Measurements from ENCODE around the gene CERS1.

The CERS1 gene

GRCh38 chr19:18940769-18941627 lies 45.0 kb upstream of the CERS1 start, which contains the start of gene HOMER3:
Gene HOMER3, minus strand, starts transcription at chr19:18941217. Its CDS starts 2,235 bp downstream, at chr19:18938982.
- Histone ChIP-seq H3K23ac (ENCODE audit: low read length) (no peak within 1 kb of the TSS), H4K5ac (ENCODE audit: low read length) (no peak within 1 kb of the TSS), H3K56ac (ENCODE audit: low read length) (peak within 1 kb of the TSS; percentile 85), H2BK120ac (ENCODE audit: low read depth, low read length) (peak within 1 kb of the TSS; percentile 54), H3K18ac (ENCODE audit: low read length) (peak within 1 kb of the TSS; percentile 91), H4K8ac (ENCODE audit: low read depth, low read length) (no peak within 1 kb of the TSS), H3K4me3 (ENCODE audit: low read length) (peak within 1 kb of the TSS; percentile 34), H3K36me3 (ENCODE audit: control insufficient read depth, insufficient read depth, low read length) (no peaks in the 10 kb centered on the region), H3K79me2 (ENCODE audit: control insufficient read depth, insufficient read depth, low read length) (no peaks in the 10 kb centered on the region), H3K27ac (ENCODE audit: low read depth, low read length) (no peak within 1 kb of the TSS), H2AK5ac (ENCODE audit: low read length) (no peak within 1 kb of the TSS), H2BK15ac (replicated peaks; ENCODE audit: low read depth) (no peak within 1 kb of the TSS), H2BK5ac (ENCODE audit: low read length) (no peak within 1 kb of the TSS), H3K4ac (ENCODE audit: low read depth, low read length) (peak within 1 kb of the TSS; percentile 96), H3K27me3 (ENCODE audit: insufficient read depth, low read length, poor library complexity) (peaks cover 5% of the 10 kb centered on the region), H3K4me2 (ENCODE audit: low read length) (peak within 1 kb of the TSS; percentile 54), H3K4me1 (ENCODE audit: control insufficient read depth, low read depth, low read length) (no peaks in the 10 kb centered on the region), H3K9ac (ENCODE audit: low read length) (peak within 1 kb of the TSS; percentile 63), H3K79me1 (ENCODE audit: low read length) (no peaks in the 10 kb centered on the region)
- peak; percentile 53 for DNase-seq
- no CpG with 5 or more reads among the region's 81 CpGs for WGBS (ENCODE audit: extremely low coverage, insufficient coverage, low lambda C conversion rate)

- Histone ChIP-seq H3K4ac (ENCODE audit: low read depth, low read length) (peak overlapping the region; percentile 96), H3K36me3 (ENCODE audit: control insufficient read depth, insufficient read depth, low read length) (no peaks in the 10 kb centered on the region), H3K4me3 (ENCODE audit: low read length) (peak overlapping the region; percentile 34), H3K4me1 (ENCODE audit: control insufficient read depth, low read depth, low read length) (no peaks in the 10 kb centered on the region), H4K5ac (ENCODE audit: low read length) (no peak overlapping the region), H2BK120ac (ENCODE audit: low read depth, low read length) (no peak overlapping the region), H3K79me2 (ENCODE audit: control insufficient read depth, insufficient read depth, low read length) (no peaks in the 10 kb centered on the region), H3K9ac (ENCODE audit: low read length) (peak overlapping the region; percentile 63), H3K56ac (ENCODE audit: low read length) (peak overlapping the region; percentile 85), H2BK15ac (replicated peaks; ENCODE audit: low read depth) (no peak overlapping the region), H3K23ac (ENCODE audit: low read length) (peak overlapping the region; percentile 89), H3K27me3 (ENCODE audit: insufficient read depth, low read length, poor library complexity) (peaks cover 5% of the 10 kb centered on the region), H2BK5ac (ENCODE audit: low read length) (no peak overlapping the region), H3K27ac (ENCODE audit: low read depth, low read length) (no peak overlapping the region), H3K4me2 (ENCODE audit: low read length) (peak overlapping the region; percentile 54), H3K18ac (ENCODE audit: low read length) (peak overlapping the region; percentile 91), H3K79me1 (ENCODE audit: low read length) (no peaks in the 10 kb centered on the region), H4K8ac (ENCODE audit: low read depth, low read length) (no peak overlapping the region), H2AK5ac (ENCODE audit: low read length) (no peak overlapping the region)
- WGBS (ENCODE audit: extremely low coverage, insufficient coverage, low lambda C conversion rate) = no CpG with 5 or more reads among the region's 47 CpGs
- DNase-seq = no peak
Measured at GRCh38 chr19:18939922-18940768, 44.2 kb upstream of the CERS1 start.

- Histone ChIP-seq H3K4ac (ENCODE audit: low read depth, low read length) (no peak overlapping the region), H2BK120ac (ENCODE audit: low read depth, low read length) (no peak overlapping the region), H4K5ac (ENCODE audit: low read length) (no peak overlapping the region), H2AK5ac (ENCODE audit: low read length) (no peak overlapping the region), H3K27ac (ENCODE audit: low read depth, low read length) (no peak overlapping the region), H4K8ac (ENCODE audit: low read depth, low read length) (no peak overlapping the region), H3K36me3 (ENCODE audit: control insufficient read depth, insufficient read depth, low read length) (no peaks in the 10 kb centered on the region), H3K9ac (ENCODE audit: low read length) (no peak overlapping the region), H3K4me1 (ENCODE audit: control insufficient read depth, low read depth, low read length) (no peaks in the 10 kb centered on the region), H2BK15ac (replicated peaks; ENCODE audit: low read depth) (no peak overlapping the region), H2BK5ac (ENCODE audit: low read length) (no peak overlapping the region), H3K79me1 (ENCODE audit: low read length) (no peaks in the 10 kb centered on the region), H3K4me3 (ENCODE audit: low read length) (no peak overlapping the region), H3K56ac (ENCODE audit: low read length) (no peak overlapping the region), H3K18ac (ENCODE audit: low read length) (no peak overlapping the region), H3K27me3 (ENCODE audit: insufficient read depth, low read length, poor library complexity) (peaks cover 5% of the 10 kb centered on the region), H3K79me2 (ENCODE audit: control insufficient read depth, insufficient read depth, low read length) (no peaks in the 10 kb centered on the region), H3K23ac (ENCODE audit: low read length) (no peak overlapping the region), H3K4me2 (ENCODE audit: low read length) (no peak overlapping the region)
- WGBS (ENCODE audit: extremely low coverage, insufficient coverage, low lambda C conversion rate) = no CpG with 5 or more reads among the region's 3 CpGs
- DNase-seq = no peak
Measured at GRCh38 chr19:18939163-18939562, 43.2 kb upstream of the CERS1 start.

GRCh38 chr19:18933297-18933696 lies 37.3 kb upstream of the CERS1 start:
- no CpG with 5 or more reads among the region's 13 CpGs for WGBS (ENCODE audit: extremely low coverage, insufficient coverage, low lambda C conversion rate)
- H3K4me3 ChIP-seq (ENCODE audit: low read length) = no peak overlapping the region
- H3K27ac ChIP-seq (ENCODE audit: low read depth, low read length) = no peak overlapping the region

DNA sequence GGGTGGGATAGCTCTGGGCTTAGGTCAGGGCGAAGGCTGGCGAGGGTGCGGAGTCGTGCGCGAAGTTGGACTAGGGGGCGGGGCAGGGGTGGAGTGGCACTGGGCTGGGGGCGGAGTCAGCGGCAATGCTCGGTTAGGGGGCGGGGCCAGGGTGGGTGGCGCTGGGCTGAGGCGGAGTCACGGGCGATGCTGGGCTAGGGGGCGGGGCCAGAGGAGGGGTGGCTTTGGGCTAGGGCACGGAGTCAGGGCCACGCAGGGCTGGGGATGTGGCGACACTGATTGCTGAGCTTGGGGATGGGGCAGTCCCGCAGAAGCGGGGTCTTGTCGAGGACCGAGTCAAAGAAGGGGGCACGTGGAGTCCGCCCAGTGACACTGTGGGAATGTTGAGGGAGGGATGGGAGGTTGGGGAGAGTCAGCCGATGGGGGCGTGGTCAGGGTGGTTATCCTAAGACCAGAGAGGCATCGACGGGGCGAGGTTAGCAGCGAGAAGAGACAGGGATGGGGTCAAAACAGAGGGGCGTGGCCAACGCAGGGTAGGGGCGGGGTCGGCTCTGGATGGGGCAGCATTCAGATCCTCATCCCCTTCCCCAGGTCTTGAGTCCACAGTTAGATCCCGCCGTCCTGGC lies 36.4 kb upstream of the CERS1 start:
- Histone ChIP-seq H3K56ac (ENCODE audit: low read length) (peak overlapping the region; percentile 34), H3K36me3 (ENCODE audit: control insufficient read depth, insufficient read depth, low read length) (no peaks in the 10 kb centered on the region), H3K4me3 (ENCODE audit: low read length) (peak overlapping the region; percentile 45), H3K27ac (ENCODE audit: low read depth, low read length) (no peak overlapping the region), H4K5ac (ENCODE audit: low read length) (no peak overlapping the region), H2BK5ac (ENCODE audit: low read length) (no peak overlapping the region), H3K27me3 (ENCODE audit: insufficient read depth, low read length, poor library complexity) (no peaks in the 10 kb centered on the region), H3K79me2 (ENCODE audit: control insufficient read depth, insufficient read depth, low read length) (no peaks in the 10 kb centered on the region), H3K4me2 (ENCODE audit: low read length) (peak overlapping the region; percentile 99), H3K18ac (ENCODE audit: low read length) (no peak overlapping the region), H2BK15ac (replicated peaks; ENCODE audit: low read depth) (no peak overlapping the region), H2AK5ac (ENCODE audit: low read length) (no peak overlapping the region), H4K8ac (ENCODE audit: low read depth, low read length) (no peak overlapping the region), H3K79me1 (ENCODE audit: low read length) (no peaks in the 10 kb centered on the region), H3K4ac (ENCODE audit: low read depth, low read length) (no peak overlapping the region), H2BK120ac (ENCODE audit: low read depth, low read length) (no peak overlapping the region), H3K9ac (ENCODE audit: low read length) (peak overlapping the region; percentile 27), H3K4me1 (ENCODE audit: control insufficient read depth, low read depth, low read length) (peaks cover 3% of the 10 kb centered on the region), H3K23ac (ENCODE audit: low read length) (no peak overlapping the region)
- no CpG with 5 or more reads among the region's 37 CpGs for WGBS (ENCODE audit: extremely low coverage, insufficient coverage, low lambda C conversion rate)
- peak; percentile 96 for DNase-seq

More at GRCh38 chr19:18933297-18933696, 37.3 kb upstream of the CERS1 start:
- H3K79me1 ChIP-seq (ENCODE audit: low read length) = no peaks in the 10 kb centered on the region
- no peak overlapping the region for H2BK120ac ChIP-seq (ENCODE audit: low read depth, low read length)
- H3K9ac ChIP-seq (ENCODE audit: low read length) = no peak overlapping the region
- H4K8ac ChIP-seq (ENCODE audit: low read depth, low read length) = no peak overlapping the region
- no peak overlapping the region for H3K23ac ChIP-seq (ENCODE audit: low read length)
- H3K4me2 ChIP-seq (ENCODE audit: low read length) = no peak overlapping the region
- DNase-seq = no peak
- H3K36me3 ChIP-seq (ENCODE audit: control insufficient read depth, insufficient read depth, low read length) = no peaks in the 10 kb centered on the region
- no peak overlapping the region for H3K18ac ChIP-seq (ENCODE audit: low read length)
- H2BK5ac ChIP-seq (ENCODE audit: low read length) = no peak overlapping the region
- H3K4me1 ChIP-seq (ENCODE audit: control insufficient read depth, low read depth, low read length) = peaks cover 3% of the 10 kb centered on the region
- H3K56ac ChIP-seq (ENCODE audit: low read length) = no peak overlapping the region
- no peak overlapping the region for H2AK5ac ChIP-seq (ENCODE audit: low read length)
- H4K5ac ChIP-seq (ENCODE audit: low read length) = no peak overlapping the region
- no peaks in the 10 kb centered on the region for H3K79me2 ChIP-seq (ENCODE audit: control insufficient read depth, insufficient read depth, low read length)
- H2BK15ac ChIP-seq (replicated peaks; ENCODE audit: low read depth) = no peak overlapping the region
- no peaks in the 10 kb centered on the region for H3K27me3 ChIP-seq (ENCODE audit: insufficient read depth, low read length, poor library complexity)
- H3K4ac ChIP-seq (ENCODE audit: low read depth, low read length) = no peak overlapping the region
